Nucleus accumbens (tissue), 56 donors: ENCODE results near the gene PRUNE1.

Experiments used
- DNase-seq, 56 donors: peaks; one replicate each; lab custom pipeline; 2025; lab: John Stamatoyannopoulos, UW

PRUNE1 gene

GRCh38 chr1:151047925-151048644 is 39.8 kb downstream of the PRUNE1 start:
- peak in 48 of 56 donors; percentile 25 to 82 (median 54) for DNase-seq

- no peak for DNase-seq
Measured at GRCh38 chr1:151048645-151049032, 40.4 kb downstream of the PRUNE1 start.

- DNase-seq: no peak
Measured at GRCh38 chr1:151049458-151049857, 41.2 kb downstream of the PRUNE1 start.

GRCh38 chr1:151050051-151050688 is 41.9 kb downstream of the PRUNE1 start:
- DNase-seq: no peak

- no peak for DNase-seq
Measured at GRCh38 chr1:151051356-151052009, 43.2 kb downstream of the PRUNE1 start.

- no peak for DNase-seq
Measured at GRCh38 chr1:151054971-151055547, 46.8 kb downstream of the PRUNE1 start.

- DNase-seq: no peak
Measured at GRCh38 chr1:151055581-151055980, 47.3 kb downstream of the PRUNE1 start.

GRCh38 chr1:151056149-151056548 is 47.9 kb downstream of the PRUNE1 start:
- no peak for DNase-seq

- peak in 25 of 56 donors; percentile 6 to 55 (median 20) for DNase-seq
Measured at GRCh38 chr1:151058692-151059091, 50.4 kb downstream of the PRUNE1 start.

- DNase-seq: peak in 52 of 56 donors; percentile 27 to 85 (median 66)
Measured at GRCh38 chr1:151059109-151060006, 51.1 kb downstream of the PRUNE1 start, which contains the start of gene CDC42SE1. Gene CDC42SE1, minus strand, starts transcription at chr1:151059622. Its CDS starts 3,892 bp downstream, at chr1:151055730.

- peak in 53 of 56 donors; percentile 12 to 82 (median 50) for DNase-seq
Measured at GRCh38 chr1:151060007-151060656, 51.9 kb downstream of the PRUNE1 start, which contains the start of gene MLLT11. Gene MLLT11, plus strand, starts transcription at chr1:151060397. Its CDS starts 6,828 bp downstream, at chr1:151067225.

GRCh38 chr1:151060657-151061421 is 52.6 kb downstream of the PRUNE1 start:
- DNase-seq: peak in 11 of 56 donors; percentile 2 to 36 (median 6)

- DNase-seq: no peak
Measured at GRCh38 chr1:151061704-151062103, 53.5 kb downstream of the PRUNE1 start.

- DNase-seq: peak in 9 of 56 donors; percentile 5 to 37 (median 13)
Measured at GRCh38 chr1:151062741-151063371, 54.6 kb downstream of the PRUNE1 start.

- no peak for DNase-seq
Measured at GRCh38 chr1:151065089-151065645, 56.9 kb downstream of the PRUNE1 start.

GRCh38 chr1:151067185-151067584 is 58.9 kb downstream of the PRUNE1 start:
- DNase-seq: no peak

- no peak for DNase-seq
Measured at GRCh38 chr1:151069103-151069486, 60.8 kb downstream of the PRUNE1 start.
